ENCODE results near the gene GPR78.

GPR78 gene

DNA sequence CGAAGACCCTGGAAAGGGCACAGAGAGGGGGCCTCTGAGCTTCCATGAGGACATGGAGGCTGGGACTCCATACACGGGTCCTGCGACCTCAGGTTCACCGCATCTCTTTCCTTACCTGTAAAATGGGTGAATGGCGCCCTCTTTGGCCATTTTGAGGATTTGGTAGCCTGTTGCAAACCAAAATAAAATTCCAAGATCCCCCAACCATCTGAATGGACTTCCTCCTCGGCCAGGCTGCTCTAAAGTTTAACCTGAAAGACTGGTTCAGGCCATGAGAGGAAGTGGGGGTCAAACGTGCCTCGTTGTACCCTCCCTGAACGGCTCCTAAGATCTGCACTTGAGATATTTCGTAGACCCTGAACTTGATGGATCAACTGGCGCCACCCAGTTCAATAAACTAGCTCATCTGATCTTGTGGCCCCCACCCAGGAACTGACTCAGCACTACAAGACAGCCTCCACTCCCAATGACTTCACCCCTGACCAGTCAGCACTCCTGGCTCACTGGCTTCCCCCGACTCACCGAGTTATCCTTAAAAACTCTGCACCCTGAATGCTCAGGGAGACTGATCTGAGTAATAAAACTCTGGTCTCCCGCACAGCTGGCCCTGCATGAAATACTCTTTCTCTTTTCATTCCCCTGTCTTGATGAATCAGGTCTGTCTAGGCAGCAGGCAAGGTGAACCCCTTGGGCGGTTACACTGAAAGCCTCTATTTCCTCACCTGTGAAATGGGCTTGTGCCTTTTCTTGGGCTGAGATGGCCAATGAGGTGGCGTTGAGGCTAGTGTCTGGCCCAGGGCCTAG, 32.9 kb upstream of the GPR78 start:
- no peak for DNase-seq (ENCODE audit: low read depth)

DNA sequence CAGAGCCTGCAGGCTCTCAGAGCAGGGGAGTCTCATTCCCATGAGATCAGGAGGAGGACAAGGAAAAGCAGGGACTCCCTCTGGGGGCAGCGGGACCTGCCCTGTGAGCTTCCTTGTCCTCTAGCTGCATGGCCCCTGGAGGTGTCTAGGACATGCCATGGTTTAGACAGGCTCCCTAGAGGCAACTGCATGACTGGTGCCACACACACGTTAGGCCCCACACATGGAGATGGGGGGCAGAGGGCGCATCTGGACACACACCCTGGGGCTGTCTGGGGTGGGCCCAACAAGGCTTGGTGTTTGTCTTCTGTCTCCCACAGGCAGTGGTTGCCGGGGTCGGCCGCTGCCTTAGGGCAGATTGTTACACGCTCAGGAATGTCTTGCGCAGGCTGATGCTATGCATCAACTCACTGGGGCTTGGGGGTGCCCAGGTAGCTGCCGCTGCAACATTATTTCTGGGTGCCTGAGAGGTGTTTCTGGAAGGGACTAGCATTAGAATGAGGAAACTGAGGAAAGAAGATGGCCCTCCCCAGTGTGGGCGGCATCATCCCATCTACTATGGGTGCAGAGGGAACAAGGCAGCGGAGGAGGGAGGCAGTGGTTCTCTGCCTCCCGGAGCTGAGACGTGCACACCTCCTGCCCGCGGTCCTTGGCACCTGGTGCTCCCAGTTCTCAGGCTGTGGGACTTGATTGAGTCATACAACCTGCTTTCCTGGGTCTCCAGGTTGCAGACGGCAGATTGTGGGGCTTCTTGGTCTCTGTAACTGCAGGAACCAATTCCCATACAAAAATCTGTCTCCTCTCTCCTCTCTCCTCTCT, 32.1 kb upstream of the GPR78 start:
- DNase-seq (ENCODE audit: low read depth) = no peak

DNA sequence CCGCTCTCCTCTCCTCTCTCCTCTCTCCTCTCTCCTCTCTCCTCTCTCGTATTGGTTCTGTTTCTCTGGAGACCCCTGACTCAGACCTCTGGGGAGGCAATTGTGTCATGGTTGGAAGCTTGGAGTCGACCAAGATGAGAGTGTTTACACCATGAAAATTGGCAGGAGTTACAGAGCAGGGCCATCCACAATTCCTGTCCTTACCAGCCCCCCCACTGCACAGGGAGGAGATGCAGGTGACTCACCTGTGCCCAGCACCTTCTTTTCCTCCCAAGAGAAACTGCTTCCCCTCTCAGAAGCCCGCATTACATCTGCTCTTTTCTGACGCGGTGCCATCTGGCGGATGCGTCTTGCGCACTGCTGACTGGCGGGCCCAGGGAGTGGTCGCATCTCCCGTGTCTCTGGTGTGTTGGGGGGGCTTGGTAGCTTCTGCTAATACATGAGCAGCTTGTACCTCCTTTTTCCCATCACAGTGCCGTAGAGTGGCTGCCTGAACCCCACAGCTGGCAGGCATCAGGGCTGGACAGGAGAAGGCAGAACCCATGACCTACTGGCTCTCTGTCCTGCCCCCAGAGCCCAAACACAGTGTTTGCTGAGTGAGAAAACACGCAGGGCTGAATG, 31.4 kb upstream of the GPR78 start:
- DNase-seq (ENCODE audit: low read depth) = no peak

DNA sequence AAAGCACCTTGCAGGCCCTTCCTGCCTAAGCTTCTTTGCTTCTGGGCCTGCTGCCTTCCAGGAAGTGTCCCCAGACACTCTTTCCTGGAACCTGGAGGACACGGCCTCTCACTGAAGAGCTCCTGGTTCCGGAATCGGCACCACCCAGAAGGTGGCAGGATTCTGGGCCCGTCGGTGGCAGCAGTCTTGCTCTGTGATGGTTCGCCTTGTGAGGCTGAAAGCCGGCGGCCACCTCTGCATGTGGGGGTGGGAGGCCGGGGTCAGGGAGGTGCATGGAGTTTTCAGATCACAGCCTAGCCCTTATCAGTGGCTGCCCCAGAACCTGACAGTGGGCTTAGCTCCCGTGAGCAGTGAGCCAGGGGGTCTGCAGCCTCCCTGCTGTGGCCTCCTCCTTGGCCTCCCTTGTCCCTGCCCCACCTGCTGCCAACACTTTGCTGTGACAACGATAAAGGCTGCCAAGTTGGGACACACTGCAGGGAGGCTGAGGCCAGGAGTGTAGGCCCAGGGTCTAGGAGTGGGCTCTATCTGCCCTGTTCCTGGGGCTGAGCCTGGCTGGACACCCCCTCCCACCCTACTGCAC, 30.8 kb upstream of the GPR78 start:
- no peak for DNase-seq (ENCODE audit: low read depth)

DNA sequence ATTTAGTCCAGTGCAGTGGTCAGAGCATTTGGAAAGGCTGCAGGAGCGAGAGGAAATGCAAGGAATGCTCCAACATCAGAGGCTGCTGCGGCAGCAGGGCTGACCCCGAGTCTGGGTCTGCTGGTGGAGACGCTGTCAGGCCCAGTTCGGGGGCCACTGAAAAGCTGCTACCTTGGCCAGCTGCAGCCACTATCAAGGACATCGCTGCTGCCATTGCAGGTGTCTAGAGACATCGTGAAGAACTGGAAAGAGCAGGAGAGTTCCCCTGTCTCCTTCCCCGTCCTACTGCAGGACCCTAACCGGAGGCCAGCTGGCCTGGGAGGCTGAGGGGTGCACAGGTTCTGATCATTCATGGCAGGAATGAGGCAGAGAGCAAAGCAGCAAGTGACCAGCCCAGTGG, 29.5 kb upstream of the GPR78 start:
- no peak for DNase-seq (ENCODE audit: low read depth)

DNA sequence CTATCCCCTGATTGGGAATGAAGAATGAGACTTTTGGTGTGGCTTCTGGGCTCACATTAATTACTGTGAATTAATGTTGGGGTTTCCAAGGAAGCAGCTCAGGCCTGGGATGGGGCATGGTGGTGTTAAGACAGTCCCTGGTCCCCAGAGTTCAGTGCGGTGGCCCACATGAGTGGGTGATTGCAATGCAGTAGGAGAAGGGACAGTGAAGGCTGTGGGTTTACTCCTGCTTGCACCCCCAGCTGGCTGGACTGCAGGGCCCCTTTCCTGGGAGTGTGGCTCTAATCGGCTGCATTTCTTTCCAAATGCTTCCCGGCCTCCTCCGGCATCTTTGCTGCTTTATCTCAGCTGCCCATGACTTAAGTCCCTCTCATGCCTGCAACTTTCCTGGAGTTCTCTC, 28.2 kb upstream of the GPR78 start:
- DNase-seq (ENCODE audit: low read depth) = no peak

DNA sequence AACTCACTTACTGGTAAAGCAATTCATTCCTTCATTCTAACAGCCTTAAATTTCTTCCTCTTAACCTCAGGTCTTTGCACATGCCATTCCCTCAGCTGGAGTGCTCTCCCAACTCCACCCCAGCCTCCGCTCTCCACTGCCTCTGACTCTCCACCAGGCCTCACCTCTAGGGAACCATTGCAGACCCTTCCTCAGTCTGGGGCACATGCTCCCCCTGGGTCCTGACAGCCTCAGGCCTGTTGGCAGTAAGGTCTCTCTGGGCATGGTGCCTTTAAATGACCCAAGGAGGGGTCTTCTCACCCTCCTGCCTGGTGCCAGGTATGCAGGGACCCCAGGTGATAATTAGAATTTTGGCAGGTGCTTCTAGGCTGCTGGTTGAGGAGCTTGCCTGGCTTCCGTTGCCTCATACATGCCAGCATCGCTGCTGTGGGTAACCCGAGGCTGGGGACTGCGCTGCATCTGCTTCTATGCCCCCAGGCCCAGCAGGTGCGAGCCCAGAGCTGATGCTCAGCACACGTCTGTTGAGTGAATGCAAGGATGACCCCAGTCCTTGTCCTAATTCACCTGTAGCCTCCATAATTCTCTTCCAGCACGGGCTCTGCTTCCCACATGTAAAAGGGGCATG, 27.5 kb upstream of the GPR78 start:
- no peak for DNase-seq (ENCODE audit: low read depth)

DNA sequence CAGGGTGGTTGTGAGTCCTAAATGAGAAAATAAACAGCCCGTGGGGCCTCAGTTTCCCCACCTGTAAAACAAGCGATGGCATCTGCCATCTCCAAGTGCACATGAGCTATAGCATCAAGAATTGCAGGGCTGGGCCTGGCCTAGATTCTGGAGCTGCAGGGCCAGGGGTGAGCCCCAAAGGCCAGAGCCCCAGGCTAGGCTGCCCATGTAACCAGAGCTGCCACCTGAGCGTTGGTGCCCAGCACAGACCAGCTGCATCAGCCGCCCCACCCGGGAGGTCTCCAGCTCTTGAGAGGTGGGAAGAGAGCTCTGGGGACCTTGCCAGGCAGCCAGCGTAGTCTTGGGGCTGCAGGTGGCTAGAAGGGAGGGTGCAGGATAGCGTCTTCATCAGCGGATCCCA, 27.0 kb upstream of the GPR78 start:
- no peak for DNase-seq (ENCODE audit: low read depth)

DNA sequence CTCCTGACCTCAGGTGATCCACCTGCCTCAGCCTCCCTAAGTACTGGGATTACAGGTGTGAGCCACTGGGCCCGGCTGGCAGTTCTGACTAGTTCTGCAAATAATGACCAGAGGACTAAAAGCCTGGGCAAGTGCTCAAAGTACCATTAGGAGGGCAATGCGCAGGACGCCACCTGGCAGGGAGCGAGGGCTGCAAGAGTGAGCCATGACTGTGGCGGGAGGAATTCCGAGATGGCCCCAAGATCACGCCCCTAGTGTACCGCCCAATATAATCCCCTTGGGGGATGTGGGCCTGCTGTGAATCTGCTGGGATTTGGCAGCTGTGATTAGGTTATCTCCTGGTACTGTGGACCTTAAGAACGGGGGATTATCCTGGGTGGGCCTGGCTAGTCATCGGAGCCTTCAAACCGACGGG, 26.2 kb upstream of the GPR78 start:
- no peak for DNase-seq (ENCODE audit: low read depth)

DNA sequence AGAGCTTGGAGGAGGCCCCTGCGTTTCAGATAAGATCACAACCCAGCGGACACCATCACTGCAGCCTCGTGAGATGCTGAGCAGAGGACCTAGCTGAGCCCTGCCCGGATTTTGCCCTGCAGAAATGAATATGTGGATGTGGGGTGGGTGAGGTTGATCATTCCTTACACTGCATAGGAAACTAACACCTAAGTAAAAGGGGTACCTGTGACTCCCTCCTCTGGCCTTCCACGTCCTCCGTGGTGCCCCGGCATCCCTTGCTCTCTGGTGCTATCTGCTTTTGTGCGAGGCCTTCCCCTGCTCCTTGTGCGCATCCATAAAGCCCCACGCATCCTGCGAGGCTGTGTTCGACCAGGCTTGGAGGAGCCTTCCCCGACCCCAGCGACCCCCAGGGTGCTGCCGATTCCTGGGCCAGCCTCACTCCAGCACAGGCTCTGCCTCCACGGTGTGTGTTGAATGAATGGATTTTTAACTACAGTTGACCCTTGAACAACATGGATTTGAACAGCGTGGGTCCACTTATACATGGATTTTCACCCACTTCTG, 25.6 kb upstream of the GPR78 start:
- DNase-seq (ENCODE audit: low read depth) = no peak

DNA sequence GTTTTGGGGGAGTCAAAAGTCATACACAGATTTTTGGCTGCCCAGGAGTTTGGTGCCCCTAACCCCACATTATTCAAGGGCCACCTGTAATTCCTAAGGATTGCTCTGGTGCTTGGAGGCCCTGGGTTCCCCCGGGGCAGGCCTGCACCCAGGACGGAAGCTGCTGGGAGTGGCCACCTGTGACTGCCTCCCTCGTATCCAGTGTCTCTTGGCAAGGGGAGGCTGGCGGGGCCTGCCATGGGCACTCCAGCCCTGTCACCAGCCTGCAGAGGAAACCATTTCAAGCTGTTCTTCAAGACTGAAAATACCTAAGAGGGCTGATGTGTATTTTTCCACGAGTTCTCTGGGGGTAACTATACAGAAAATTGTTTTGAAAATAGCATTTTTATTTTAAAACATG, 24.5 kb upstream of the GPR78 start:
- DNase-seq (ENCODE audit: low read depth) = no peak

DNA sequence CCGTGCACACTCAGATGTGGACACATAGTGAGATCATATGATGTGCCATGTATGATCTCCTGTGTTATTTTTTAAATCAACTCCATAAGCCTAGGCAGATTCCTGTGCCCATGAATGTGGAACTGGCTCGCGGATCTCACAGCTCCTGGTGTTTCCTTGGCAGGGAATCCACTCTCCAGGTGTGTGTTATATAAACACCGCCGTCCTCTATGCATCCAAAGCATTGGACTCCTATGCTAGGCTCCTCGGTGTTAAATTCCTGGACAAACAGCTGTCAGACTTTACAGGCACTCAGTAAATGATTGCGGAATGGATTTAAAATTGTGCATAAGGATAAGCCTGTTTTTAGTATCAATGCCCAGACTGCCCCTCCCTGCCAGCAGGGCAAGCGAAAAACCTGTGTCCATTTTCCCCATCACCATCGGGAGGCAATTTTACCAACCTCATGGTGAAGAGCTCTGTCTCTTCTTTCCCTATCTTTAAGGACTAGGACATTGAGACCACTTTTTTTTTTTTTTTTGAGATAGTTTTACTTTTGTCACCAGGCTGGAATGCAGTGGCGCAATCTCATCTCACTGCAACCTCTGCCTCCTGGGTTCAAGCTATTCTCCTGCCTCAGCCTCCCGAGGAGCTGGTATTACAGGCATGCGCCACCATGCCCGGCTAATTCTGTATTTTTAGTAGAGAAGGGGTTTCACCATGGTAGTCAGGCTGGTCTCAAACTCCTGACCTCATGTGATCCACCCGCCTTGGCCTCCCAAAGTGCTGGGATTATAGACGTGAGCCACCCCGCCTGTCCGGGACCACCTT, 23.6 kb upstream of the GPR78 start:
- DNase-seq (ENCODE audit: low read depth) = no peak

DNA sequence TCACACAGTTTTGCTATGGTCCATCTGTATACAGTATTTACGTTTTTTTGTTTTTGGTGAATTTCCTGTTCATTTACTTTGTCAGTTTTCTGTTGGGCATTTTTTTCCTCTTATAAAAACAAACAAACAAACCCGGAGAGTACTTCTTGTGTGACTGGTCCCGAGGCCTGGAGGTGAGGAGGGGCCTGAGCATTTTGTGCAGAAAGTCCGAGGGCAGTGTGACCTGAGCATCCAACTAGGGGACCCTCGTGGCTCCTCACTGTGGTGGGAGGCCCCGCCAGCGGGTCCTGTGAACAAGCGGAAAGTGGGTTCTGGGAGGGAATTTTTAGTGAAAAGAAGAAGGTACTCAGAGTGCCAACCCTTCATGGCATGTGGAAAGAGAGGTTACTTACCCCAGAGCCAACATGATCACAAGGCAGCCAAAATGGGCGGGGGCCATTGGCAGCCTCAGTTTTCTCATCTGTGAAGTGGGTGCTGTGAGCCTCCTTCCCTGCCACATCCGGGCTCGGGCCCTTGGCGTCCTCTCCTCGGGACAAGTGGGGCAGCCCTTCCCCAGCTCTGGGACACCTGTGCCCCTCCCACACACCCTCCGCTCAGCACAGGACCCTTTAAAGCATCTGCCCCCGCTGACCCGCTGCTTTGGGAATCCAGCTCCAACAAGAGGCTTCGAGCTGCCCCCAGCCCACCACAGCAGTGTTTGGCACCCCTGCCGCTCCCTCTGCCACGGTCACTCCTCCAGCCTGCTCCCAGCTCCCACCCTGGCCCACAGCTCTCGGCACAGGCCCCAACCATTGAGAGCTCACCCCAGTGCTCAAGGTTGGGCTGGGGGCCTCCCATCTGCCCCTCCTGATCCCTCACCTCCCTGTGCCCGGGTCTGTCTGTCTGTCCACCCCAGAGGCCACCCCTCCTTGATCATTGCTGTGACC, 22.8 kb upstream of the GPR78 start:
- no peak for DNase-seq (ENCODE audit: low read depth)

DNA sequence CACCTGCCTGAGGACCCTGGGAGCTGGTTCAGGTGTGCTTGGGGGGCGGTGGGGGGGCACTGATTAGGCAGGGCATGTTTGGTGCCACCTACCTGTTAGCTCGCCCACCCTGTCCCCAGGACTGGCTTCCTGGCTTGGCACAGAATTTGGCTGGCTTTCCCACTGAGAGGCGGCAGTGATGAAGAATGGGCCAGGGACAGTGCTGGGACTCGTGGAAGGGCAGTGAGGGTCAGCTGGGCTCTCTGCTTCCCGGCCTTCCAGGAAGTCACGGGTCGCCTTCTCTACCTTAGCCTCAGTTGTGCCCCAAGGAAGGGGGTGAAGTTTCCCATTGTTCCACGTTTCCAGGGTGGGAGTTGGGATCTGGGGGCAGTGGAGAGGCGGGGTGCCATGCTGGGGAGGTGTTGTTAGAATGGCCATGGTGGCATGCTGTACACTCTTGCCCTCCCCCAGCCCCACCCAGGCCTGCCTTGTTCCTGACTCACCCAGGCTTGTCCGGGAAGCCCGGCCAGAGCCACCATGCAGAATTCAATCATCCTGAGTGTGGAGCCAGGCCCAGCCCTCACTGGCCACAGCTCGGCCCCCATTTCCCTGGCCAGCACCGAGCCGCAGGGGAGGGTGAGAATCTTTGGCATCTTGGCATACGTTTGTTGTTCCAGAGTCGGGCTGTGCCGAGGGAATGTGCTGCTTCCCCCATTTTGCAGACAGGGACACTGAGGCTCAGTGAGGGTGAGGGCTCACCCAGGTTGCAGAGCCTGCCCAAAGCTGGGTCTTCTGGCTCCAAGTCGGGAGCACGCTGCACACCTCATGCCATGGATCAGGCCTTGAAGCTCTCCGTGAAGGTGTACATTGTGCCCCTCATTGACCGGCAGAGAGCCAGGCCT, 21.9 kb upstream of the GPR78 start:
- no peak for DNase-seq (ENCODE audit: low read depth)

DNA sequence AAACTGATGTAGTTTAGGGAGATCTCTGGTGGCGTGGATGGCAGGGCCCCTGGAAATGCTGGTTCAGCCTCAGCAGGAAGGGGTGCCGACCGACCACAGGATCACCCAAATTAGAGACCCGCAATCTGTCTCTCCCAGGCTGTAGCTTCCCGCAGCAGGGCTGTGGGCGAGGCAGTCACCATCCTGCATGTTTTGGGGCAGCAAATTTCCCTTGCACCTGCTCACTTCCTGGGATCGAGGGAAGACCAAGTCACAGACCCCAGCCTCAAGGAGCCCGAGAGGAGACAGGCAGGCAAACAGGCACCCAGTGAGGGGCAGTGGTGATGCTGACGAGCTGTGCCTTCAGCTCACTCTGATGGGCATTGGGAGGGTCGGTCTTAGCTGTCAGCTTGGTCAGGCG, 21.2 kb upstream of the GPR78 start:
- DNase-seq (ENCODE audit: low read depth) = no peak

DNA sequence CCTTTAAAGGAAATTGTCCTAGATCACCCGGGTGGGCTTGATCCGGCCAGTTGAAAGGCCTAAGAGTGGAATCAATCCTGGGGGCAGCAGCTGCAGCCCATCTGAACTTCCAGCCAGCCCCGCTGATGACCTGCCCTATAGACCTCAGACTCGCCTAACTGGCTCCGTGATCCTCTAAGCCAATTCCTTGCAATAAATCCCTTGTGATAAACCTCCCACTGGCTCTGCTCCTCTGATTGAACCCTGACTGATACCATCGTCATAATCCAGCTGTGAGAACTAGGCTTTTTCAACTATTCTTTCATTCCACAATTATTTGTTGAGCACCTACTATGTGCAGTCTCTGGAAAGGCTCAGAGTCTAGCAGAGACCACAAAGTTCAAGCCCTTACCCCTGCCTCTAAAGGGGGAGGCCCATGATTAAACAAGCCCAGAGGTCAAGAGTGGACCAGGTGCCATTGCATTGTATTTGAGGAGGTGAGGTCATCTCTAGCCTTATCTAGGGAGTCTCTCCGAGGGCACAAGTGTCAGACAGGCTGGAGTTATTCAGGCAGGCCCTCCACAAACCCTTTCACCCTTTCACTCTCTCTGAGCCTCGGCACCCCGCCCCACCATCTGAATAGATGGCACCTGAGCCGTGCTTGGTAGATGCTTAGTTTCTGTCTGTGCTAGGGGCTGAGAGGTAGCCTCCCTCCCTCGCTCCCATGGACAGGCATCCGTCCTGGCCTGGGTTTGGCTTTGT, 20.5 kb upstream of the GPR78 start:
- no peak for DNase-seq (ENCODE audit: low read depth)

DNA sequence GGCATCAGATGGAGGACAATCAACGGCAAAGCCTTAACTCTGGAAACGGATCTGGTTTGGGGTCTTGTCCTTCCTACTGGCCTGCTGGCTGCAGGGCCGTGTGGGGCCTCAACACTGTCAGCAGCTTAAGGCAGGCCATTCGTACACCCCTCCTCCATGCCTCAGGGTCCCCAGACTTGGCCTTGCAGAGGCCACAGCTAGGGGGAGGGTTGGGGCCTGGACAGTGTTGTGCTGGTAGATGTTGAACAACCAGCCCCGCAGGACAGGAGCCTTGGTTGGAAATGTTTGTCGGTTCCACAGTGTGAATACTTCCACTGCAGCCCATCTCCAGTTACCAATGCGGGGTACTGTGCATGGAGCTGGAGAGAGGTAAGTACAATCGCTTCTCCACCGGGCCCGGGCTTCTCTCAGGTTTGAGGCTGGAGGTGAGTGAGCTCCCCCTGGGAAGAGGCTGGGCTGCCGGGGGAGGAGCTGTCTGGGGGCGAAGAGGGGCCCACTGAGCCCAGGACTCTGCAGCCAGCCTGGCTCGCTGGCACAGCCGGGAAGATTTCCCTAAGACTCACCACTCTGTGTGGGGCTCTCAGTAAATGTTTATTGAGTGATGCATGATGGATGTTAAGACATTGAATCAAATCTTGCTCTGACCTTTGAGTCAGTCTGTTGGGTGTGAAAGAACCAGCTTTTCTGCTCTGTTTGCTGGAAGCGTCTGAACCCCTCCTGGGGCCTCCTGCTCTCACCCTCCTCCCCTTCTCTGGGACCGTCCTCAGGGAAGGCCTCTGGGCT, 19.7 kb upstream of the GPR78 start:
- DNase-seq (ENCODE audit: low read depth) = no peak

Data from activated T-helper 1 cell treated with Interleukin-2 at 50 U/mL for 16 hours (primary cell).